Heart left ventricle (tissue), 13 donors: ENCODE results near the gene OPN1SW.

Source experiments
- CTCF ChIP-seq, 12 donors: fragments of 200-600 bp; sonication (generic) in 4 of 12; IDR thresholded peaks; one replicate each; pipeline versions ENCODE4 v1.5.0 to v1.8.0; 2018 to 2022; ENCODE audit warnings: antibody characterized with exemption in 12 of 12, mild to moderate bottlenecking in 5 of 12
- POLR2A ChIP-seq, 2 donors: fragments of 450-650 bp; IDR thresholded peaks; one replicate each; pipeline ENCODE4 v1.6.1; 2017; ENCODE audit warnings: antibody characterized with exemption in 2 of 2, mild to moderate bottlenecking in 2 of 2, moderate library complexity in 2 of 2
- donor health status: ischemic (EF 13 %, LVEDD 7.1; RV severe dilation, severe dysfunction).
- donor health status: DM: no; HTN: yes; CAD: no.
- donor health status: DM: no; HTN: no; CAD: no.
- donor health status: ischemic (EF 25% LVEDD 6.9; RV normal size, moderate dysfunction).
- donor health status: ischemic (EF 25% LVEDD 5.7; RV mildly dilated, moderate dysfunction).
- donor health status: ischemic (EF 35%, LVEDD 5.7; RV mildly dilated, moderate dysfunction).
- donor health status: nonischemic (EF 11% LVEDD 7.7; RV severe dilation, severe dysfunction).
- donor health status: DM: yes; HTN: yes; CAD: no.
- donor health status: PGD.
- donor health status: ischemic (EF 29% LVEDD 5.4; RV normal size, mild dysfunction).
- donor health status: nonischemic (EF 23%, LVEDD 6.1; RV moderate dilation, normal function).

GRCh38 chr7:128738570-128739047 is 37.0 kb downstream of the OPN1SW start:
- no peak for TF ChIP-seq CTCF (IDR thresholded peaks at IDR 0.05)
- no peak for TF ChIP-seq POLR2A (IDR thresholded peaks at IDR 0.05)
